HS-27A (cell line): ENCODE results near the gene TAB3.
"Not testable (repeated sequence)": the region's sequence is repeated elsewhere in the genome, so short reads cannot be mapped to it uniquely, and the experiment has no call there.

Experiments used
- DNase-seq: peaks from one replicate; pipeline ENCODE4 v3.0.0-alpha.2; 2012; ENCODE audit warnings: low read depth, missing footprints

The TAB3 gene

DNA sequence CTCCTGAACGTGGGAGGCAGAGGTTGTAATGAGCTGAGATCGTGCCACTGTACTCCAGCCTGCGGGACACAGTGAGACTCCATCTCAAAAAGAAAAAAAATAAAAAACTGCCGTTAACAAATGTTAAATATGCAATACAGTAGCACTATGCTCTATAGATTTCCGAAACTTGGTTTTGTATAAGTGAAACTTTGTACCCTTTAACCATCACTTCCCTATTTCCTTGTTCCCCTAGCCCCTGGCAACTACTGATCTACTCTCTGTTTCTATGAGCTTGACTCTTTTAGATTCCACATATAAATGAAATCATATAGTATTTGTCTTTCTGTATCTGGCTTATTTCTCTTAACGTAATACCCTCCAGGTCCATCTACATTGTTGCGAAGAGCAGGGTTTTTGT, 74.1 kb downstream of the TAB3 start:
- DNase-seq = no peak

DNA sequence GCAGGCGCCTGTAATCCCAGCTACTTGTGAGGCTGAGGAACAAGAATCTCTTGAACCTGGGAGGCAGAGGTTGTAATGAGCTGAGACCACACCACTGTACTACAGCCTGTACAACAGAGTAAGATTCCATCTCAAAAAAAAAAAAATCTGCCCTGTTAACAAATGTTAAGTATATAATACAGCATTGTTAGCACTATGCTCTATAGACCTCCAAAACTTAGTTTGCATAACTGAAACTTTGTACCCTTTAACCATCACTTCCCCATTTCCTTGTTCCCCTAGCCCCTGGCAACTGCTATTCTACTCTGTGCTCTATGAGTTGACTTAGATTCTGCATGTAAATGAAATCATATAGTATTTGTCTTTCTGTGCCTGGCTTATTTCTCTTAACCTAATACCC, 76.7 kb downstream of the TAB3 start:
- no peak for DNase-seq

DNA sequence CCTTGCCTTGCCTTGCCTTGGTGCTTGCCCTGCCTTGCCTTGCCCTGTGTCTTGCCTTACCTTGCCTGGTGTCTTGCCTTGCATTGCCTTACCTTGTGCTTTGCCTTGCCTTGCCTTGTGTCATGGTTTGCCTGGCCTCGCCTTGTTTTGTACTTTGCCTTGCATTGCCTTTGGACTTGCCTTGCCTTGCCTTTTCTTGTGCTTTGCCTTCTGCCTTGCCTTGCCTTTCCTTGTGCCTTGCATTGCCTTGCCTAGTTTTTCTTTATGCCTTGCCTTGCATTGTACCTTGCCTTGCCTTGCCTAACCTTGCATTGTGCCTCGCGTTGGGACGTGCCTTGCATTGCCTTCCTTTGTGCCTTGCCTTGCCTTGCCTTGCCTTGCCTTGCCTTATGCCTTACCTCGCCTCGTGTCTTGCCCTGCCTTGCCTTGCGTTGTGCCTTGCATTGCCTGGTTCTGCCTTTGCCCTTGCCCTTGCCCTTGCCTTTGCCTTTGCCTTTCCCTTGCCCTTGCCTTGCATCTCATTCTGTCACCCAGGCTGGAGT, 82.8 kb downstream of the TAB3 start:
- DNase-seq = no peak

GRCh38 chrX:30804462-30804861, 84.6 kb downstream of the TAB3 start:
- no peak for DNase-seq

DNA sequence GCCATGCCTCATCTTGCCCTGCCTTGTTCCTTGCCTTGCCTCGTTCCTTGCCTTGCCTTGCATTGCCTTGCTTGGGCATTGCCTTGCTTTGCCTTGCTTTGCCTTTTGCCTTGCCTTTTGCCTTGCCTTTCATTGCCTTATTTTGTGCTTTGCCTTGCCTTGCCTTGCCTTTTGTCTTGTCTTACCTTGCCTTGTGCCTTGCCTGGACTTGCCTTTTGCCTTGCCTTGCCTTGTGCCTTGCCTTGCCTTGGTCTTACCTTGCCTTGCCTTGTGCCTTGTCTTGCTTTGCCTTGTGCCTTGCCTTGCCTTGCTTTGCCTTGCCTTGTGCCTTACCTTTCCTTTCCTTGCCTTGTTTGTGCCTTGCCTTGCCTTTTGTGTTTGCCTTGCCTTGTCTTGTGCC, 88.2 kb downstream of the TAB3 start:
- no peak for DNase-seq

GRCh38 chrX:30799327-30799726, 89.7 kb downstream of the TAB3 start:
- DNase-seq = no peak

- DNase-seq = no peak
Measured at GRCh38 chrX:30798810-30799209, 90.2 kb downstream of the TAB3 start.

- DNase-seq = not testable (repeated sequence)
Measured at GRCh38 chrX:30797301-30797700, 91.8 kb downstream of the TAB3 start.

DNA sequence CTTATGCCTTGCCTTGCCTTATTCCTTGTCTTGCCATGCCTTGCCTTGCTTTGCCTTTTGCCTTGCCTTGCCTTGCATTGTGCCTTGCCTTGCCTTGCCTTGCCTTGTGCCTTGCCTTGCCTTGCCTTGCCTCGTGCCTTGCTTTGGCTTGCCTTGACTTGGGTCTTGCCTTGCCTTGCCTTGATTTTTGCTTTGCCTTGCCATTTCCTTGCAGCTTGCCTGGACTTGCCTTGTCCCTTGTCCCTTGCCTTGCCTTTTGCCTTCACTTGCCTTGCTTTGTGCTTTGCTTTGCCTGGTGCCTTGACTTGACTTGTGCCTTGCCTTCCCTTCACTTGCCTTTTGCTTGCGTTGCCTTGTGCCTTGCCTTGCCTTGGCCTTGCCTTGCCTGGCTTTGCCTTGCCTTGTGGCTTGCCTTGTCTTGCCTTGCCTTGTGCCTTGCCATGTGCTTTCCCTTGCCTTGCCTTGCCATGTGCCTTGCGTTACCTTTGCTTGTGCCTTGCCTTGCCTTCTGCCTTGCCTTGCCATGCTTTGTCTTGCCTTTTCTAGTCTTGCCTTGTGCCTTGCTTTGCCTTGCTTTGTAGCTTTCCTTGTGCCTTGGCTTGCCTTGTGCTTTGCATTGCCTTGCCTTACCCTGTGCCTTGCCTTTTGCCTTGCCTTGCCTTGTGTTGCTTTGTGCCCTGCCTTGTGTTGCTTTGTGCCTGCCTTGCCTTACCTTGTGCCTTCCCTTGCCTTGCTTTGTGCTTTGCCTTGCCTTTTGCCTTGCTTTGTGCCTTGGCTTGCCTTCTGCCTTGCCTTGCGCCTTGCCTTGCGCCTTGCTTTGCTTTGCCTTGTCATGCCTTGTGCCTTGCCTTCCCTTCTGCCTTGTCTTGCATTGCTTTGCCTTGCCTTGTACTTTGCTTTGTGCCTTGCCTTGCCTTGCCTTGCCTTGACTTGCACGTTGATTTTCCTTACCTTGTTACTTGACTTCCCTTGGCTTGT, 92.8 kb downstream of the TAB3 start:
- no peak for DNase-seq

DNA sequence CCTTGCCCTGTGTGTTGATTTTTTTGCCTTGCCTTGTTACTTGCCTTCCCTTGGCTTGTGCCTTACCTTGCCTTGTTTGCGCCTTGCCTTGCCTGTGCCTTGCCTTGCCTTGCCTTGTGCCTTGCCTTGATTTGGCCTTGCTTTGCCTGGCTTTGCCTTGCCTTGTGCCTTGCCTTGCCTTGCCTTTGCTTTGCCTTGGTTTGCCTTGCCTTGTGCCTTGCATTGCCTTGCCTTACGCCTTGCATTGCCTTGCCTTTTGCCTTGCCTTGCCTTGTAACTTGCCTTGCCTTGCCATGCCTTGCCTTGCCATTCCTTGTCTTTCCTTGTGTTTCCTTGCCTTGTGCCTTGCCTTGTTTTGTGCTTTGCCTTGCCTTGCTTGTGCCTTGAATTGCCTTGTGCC, 94.6 kb downstream of the TAB3 start:
- DNase-seq = no peak

DNA sequence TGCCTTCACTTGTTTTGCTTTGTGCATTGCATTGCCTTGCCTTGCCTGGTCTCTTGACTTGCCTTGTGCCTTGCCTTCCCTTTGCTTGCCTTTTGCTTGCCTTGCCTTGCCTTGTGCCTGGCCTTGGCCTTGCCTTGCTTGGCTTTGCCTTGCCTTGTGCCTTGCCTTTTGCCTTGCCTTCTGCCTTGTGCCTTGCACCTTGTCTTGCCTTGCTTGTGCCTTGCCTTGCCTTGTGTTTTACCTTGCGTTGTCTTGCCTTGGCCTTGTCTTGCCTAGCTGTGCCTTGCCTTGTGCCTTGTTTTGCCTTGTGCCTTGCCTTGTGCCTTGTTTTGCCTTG, 95.3 kb downstream of the TAB3 start:
- DNase-seq = no peak

DNA sequence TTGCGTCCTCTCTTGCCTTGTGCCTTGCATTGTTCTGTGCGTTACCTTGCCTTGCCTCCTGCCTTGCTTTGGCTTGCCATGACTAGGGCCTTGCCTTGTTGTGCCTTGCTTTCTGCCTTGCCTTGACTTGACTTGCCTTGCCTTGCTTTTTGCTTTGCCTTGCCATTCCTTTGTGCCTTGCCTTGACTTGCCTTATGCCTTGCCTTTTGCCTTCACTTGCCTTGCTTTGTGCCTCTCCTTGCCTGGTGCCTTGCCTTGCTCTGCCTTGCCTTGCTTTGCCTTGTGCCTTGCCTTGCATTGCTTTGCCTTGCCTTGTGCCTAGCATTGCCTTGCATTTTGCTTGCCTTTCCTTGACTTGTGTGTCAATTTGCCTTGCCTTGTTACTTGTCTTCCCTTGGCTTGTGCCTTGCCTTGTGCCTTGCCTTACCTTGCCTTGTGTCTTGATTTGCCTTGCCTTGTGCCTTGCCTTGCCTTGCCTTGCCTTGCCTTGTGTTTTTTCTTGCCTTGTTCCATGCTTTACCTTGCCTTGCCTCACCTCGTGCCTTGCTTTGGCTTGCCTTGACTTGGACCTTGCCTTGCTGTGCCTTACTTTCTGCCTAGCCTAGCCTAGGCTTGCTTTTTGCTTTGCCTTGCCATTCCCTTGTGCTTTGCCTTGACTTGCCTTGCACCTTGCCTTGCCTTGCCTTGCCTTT, 95.8 kb downstream of the TAB3 start:
- no peak for DNase-seq

GRCh38 chrX:30791296-30792278, 97.5 kb downstream of the TAB3 start:
- no peak for DNase-seq

DNA sequence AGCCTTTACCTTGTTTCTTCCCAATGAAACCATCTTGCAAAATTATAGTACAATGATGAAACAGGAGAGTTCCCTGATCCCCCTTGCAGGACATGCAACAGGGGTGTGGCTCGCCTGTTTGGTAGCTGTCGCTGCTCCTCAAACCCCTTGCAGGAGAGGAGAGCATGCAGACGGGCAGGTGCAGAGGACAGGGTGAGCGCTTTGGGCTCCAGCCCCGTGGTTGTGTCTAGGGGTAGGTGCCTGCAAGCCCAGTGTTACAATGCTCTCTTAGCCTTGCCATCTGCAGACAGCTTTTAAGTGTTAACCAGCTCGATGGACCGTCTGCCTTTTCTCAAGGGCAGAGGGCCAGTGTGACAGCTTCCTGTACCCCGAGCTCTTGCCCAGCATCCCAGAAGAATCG, 102.0 kb downstream of the TAB3 start:
- no peak for DNase-seq

DNA sequence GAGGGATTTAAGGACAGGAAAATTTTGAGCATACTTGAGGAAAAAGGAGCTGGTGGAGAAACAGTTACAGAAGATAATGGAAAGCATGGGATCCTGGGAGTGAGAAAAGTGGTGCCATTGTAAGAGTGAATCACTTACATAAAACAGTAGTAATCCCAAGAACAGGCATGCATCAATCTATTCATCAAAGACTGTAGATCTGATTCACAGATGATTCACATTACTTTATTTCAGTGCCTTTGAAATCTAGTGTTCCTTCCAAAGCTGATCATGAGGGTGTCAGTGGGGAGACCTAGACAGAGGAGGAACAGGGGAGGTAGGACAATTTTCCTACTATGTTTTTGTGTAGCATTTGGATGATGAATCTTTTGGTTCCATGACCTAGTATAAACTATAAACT, 102.7 kb downstream of the TAB3 start:
- DNase-seq = no peak

GRCh38 chrX:30781711-30782444, 107.2 kb downstream of the TAB3 start:
- DNase-seq = no peak

DNA sequence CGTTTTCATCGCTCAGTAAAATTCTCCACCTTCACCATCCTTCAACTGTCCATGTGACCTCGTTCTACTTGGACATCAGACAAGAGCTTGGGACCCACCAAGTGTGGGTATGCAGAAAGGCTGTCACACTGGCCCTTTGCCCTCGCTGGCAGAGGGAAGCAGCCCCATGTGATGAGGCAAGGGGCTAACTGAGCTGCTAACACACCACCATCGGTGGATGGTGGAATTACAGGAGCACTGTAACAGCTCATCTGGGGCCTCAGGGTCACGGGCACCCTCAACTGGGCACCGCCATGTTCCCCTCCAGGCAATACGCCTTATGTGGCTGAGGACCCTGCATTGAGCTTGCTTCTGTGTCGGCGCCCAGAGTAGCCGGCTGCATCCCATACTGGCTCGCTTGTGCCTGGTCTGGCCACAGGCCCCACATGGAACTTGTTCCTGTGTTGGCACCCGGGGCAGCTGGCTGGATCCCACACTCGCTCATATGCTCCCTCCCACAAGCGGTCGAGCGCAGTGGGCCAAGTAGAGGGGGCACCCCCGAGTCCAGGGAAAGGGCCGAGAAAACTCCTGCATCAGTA, 109.5 kb downstream of the TAB3 start:
- no peak for DNase-seq

- DNase-seq = no peak
Measured at GRCh38 chrX:30777575-30777974, 111.5 kb downstream of the TAB3 start.
